Panc1 (cell line): ENCODE results near the gene MAN2C1.

ENCODE experiments used
- POLR2AphosphoS5 ChIP-seq: IDR thresholded peaks from 2 replicates; pipeline ENCODE4 v1.6.1; 2012; ENCODE audit warnings: mild to moderate bottlenecking, low read depth, low read length, moderate library complexity
- REST ChIP-seq, 2 experiments: IDR thresholded peaks; 2 replicates each; pipeline ENCODE4 v1.6.1; 2011 to 2012; ENCODE audit warnings: low read depth in 2 of 2, control low read depth in 1 of 2, low read length in 1 of 2, mild to moderate bottlenecking in 1 of 2, moderate library complexity in 1 of 2; ENCODE audit not compliant: insufficient read depth in 1 of 2

DNA sequence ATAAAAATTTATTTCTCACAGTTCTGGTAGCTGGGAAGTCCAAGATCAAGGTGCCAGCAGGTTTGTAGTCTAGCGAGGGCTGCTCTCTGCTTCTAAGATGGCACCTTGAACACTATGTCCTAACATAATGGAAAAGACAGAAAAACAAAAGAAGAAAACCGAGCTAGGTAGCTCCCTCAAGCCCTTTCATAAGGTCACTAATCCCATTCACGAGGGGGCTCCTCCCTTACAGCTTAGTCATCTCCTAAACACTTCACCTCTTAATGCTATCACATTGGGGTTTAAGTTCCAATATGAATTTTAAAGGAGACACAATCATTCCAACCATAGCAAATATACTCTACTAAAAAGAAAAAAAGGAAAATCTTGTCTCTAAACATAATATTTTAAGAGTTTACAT is 62.2 kb downstream of the MAN2C1 start:
- TF ChIP-seq POLR2AphosphoS5 (no peak), REST (IDR thresholded peaks at IDR 0.05; ENCODE audit: insufficient read depth in 1 of 2, low read depth in 2 of 2, low read length in 1 of 2) (no peak)
